Activated T-cell treated with anti-CD3 and anti-CD28 coated beads, Interleukin-2, amount 50 U/mL, for 24 hours (primary cell): ENCODE data around the gene NUDT14.

ENCODE experiments used
- DNase-seq: peaks from one replicate; pipeline ENCODE4 v3.0.0-alpha.2; 2020
- H3K27ac Mint-ChIP-seq: 2 replicates; pipeline ENCODE4 v1.8.0; 2020; ENCODE audit warnings: mild to moderate bottlenecking, mixed read lengths
- H3K27me3 Mint-ChIP-seq: 2 replicates; pipeline ENCODE4 v1.8.0; 2020; ENCODE audit warnings: mixed read lengths
- H3K36me3 Mint-ChIP-seq: 2 replicates; pipeline ENCODE4 v1.8.0; 2020; ENCODE audit warnings: low read depth, mixed read lengths
- H3K4me1 Mint-ChIP-seq: 2 replicates; pipeline ENCODE4 v1.8.0; 2020; ENCODE audit warnings: low read depth, mixed read lengths
- H3K4me3 Mint-ChIP-seq: 2 replicates; pipeline ENCODE4 v1.8.0; 2020; ENCODE audit warnings: mild to moderate bottlenecking, moderate library complexity, mixed read lengths
- H3K9me3 Mint-ChIP-seq: 2 replicates; pipeline ENCODE4 v1.8.0; 2020; ENCODE audit warnings: mixed read lengths

NUDT14 gene

DNA sequence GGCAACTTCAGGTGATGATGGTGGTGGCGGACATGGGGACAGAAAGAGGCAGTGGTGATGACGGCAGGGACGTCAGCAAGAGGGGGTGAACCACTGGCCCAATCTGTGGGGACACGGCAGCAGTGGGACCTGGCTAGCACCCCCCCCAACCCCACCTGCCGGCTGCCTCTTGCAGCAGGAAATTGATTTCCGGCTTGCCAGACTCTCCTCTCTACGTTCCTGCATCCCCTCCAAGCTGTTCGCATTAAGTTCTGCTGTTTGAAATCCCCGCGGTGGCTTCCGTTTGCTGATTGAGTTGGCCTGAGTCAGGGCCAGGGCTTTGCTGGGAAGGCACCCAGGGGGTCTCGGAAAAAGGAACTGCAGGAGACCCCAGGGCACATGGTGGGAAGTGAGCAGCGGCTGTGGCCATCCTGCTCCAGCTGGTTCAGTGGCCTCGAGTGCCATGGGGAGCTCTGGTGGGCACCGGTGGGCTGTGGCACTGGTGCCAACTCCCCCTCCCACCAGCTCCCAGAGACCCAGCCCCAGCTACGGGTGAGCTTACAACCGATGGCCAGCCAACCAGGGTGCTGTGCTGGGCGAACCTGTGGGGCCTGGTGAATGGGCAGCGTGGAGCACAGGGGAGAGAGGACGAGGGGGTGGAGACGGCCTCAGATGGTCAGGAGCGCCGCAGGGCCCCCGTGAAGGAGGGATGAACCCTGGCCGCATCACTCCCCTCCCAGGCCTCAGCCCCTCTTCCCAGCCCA lies 14.6 kb upstream of the NUDT14 start:
- Mint-ChIP-seq H3K9me3 (no peaks in the 10 kb centered on the region), H3K36me3 (no peaks in the 10 kb centered on the region), H3K27me3 (peaks cover 56% of the 10 kb centered on the region), H3K4me3 (no peak overlapping the region), H3K27ac (no peak overlapping the region), H3K4me1 (peaks cover 36% of the 10 kb centered on the region)
- no peak for DNase-seq

DNA sequence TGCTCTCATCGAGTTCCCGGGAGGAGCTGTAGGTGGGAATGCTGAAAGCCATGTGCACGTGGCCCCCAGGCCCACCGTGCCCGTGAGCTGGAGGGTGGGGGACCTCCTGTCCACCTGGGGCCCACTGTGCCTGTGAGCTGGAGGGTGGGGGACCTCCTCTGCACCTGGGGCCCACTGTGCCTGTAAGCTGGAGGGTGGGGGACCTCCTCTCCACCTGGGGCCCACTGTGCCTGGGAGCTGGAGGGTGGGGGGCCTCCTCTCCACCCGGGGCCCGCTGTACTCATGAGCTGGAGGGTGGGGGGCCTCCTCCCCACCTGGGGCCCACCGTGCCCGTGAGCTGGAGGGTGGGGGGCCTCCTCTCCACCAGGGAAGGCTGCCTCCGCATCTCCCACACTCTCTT lies 13.9 kb upstream of the NUDT14 start:
- H3K4me1 Mint-ChIP-seq = peaks cover 36% of the 10 kb centered on the region
- H3K27ac Mint-ChIP-seq = no peak overlapping the region
- no peak for DNase-seq

GRCh38 chr14:105193916-105194782 lies 13.0 kb upstream of the NUDT14 start:
- peak; percentile 48 for DNase-seq
- no peak overlapping the region for H3K4me3 Mint-ChIP-seq
- H3K4me1 Mint-ChIP-seq = peaks cover 36% of the 10 kb centered on the region
- no peaks in the 10 kb centered on the region for H3K36me3 Mint-ChIP-seq
- peaks cover 42% of the 10 kb centered on the region for H3K27me3 Mint-ChIP-seq
- H3K27ac Mint-ChIP-seq = no peak overlapping the region
- H3K9me3 Mint-ChIP-seq = no peaks in the 10 kb centered on the region

More for the DNA sequence above, 13.9 kb upstream of the NUDT14 start:
- H3K27me3 Mint-ChIP-seq = peaks cover 50% of the 10 kb centered on the region
- no peak overlapping the region for H3K4me3 Mint-ChIP-seq
- no peaks in the 10 kb centered on the region for H3K9me3 Mint-ChIP-seq
- H3K36me3 Mint-ChIP-seq = no peaks in the 10 kb centered on the region

DNA sequence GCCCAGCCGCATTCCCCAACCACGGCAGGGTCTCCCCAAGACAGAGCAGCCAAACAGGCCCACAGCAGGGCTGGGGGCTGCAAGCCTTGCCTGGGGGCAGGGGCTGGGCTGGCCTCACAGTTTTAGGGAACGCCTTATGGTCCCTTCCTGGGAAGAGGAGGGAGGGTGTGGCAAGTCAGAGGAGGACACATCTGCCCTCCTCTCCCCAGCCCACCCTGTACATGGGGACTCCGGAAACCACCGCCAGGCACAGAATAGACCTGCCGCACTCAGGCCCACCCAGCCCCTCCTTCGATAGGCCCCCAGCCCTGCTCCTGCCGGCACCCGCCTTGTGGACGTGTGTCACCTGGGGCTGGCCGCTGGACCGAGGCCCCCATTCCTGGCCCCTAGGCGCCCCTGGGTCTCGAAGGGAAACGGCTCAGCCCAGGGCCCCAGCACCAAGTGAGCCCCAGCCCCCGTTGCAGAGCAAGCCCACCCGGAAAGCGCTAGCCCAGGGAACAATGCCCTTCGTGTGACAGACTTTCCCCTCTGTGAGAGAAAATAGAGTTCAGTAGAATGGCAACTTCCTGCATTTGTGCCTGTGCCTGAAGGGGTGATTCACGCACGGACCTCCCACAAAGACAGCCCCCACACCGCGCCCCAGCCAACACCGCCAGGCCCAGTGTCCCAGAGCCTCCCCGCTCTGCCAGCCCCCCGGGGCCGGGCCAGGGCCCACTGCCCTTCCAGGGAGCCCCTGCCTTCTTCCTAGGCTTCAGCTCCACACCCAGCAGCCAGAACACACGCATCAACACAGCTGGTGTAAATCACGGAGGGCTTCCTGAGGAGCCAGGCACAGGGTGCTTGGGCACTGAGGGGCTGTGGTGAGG lies 12.0 kb upstream of the NUDT14 start:
- Mint-ChIP-seq H3K27ac (peak overlapping the region; percentile 33), H3K9me3 (peaks cover 1% of the 10 kb centered on the region), H3K36me3 (no peaks in the 10 kb centered on the region), H3K4me3 (no peak overlapping the region), H3K4me1 (peaks cover 36% of the 10 kb centered on the region), H3K27me3 (peaks cover 35% of the 10 kb centered on the region)
- DNase-seq = peak; percentile 54

DNA sequence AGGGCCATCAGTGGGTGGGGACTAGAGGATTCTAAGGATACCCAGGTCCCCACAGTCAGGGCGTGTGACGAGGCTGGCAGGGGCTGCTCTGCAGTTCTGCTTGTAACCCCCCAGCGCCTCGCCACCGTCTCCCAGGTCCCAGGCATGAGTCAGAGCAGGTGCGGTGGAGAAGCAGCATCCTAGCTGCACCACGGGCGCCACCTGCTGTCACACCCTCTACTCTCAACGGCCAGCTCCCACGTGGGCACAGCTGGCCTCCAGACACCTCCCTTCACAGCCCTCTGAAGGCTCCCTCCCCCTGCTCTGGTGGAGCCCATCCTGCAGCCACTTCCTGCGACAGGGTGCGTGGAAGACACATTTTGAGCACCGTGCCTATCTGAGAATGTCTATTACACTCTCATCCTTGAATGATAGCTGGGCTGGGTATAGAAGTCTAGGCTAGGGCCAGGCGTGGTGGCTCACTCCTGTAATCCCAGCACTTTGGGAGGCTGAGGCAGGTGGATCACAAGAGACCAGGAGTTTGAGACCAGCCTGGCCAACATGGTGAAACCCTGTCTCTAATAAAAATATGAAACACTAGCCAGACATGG lies 6.9 kb upstream of the NUDT14 start:
- H3K4me3 Mint-ChIP-seq = no peak overlapping the region
- no peak for DNase-seq
- H3K4me1 Mint-ChIP-seq = peaks cover 3% of the 10 kb centered on the region
- peaks cover 5% of the 10 kb centered on the region for H3K9me3 Mint-ChIP-seq
- H3K36me3 Mint-ChIP-seq = no peaks in the 10 kb centered on the region
- peaks cover 2% of the 10 kb centered on the region for H3K27me3 Mint-ChIP-seq
- no peak overlapping the region for H3K27ac Mint-ChIP-seq

DNA sequence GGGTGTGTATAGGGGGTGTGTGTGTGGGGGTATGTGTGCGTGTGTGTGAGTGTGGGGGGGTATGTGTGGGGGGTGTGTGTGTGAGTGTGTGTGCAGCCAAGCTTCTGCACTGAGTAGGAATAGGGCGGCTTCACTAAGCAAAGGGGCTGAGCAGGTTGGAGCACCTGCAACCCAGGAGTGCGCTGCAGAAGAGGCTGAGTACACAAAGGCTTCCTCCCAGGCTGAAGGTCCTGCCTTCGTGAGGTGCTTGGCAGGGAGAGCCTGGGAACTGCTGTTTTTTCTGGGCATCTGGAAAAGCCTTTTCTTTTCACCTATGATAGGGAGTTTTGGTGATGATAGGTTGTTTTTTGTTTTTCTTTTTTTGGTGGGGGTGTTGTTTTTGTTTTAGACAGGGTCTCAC lies 6.0 kb upstream of the NUDT14 start:
- Mint-ChIP-seq H3K27me3 (peaks cover 2% of the 10 kb centered on the region), H3K4me1 (peaks cover 4% of the 10 kb centered on the region), H3K27ac (no peak overlapping the region), H3K9me3 (peaks cover 5% of the 10 kb centered on the region), H3K36me3 (no peaks in the 10 kb centered on the region), H3K4me3 (no peak overlapping the region)
- no peak for DNase-seq

DNA sequence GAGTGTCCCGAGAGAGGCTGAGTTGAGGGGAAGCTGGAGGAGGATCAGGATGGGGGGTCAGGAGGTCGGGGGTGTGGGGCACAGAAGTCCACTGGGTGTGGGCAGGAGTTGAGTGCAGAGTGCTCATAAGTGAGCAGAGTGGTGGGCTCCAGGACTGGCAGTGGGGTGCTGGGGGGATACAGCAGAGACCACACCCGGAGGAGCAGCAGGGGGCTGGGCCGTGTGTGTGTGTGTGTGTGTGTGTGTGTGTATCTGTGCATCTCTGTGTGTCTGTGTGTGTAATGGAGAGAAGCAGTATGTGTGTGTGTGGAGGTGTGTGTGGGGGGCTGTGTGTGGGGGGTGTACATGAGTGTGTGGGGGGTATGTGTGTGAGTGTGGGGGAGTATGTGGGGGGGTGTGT lies 4.9 kb upstream of the NUDT14 start:
- H3K27ac Mint-ChIP-seq = no peak overlapping the region
- H3K4me1 Mint-ChIP-seq = peaks cover 6% of the 10 kb centered on the region
- peaks cover 2% of the 10 kb centered on the region for H3K27me3 Mint-ChIP-seq
- H3K4me3 Mint-ChIP-seq = no peak overlapping the region
- no peak for DNase-seq
- H3K9me3 Mint-ChIP-seq = peaks cover 5% of the 10 kb centered on the region
- H3K36me3 Mint-ChIP-seq = no peaks in the 10 kb centered on the region

GRCh38 chr14:105185001-105185400 lies 3.9 kb upstream of the NUDT14 start:
- H3K36me3 Mint-ChIP-seq = no peaks in the 10 kb centered on the region
- H3K4me3 Mint-ChIP-seq = no peak overlapping the region
- H3K9me3 Mint-ChIP-seq = peaks cover 5% of the 10 kb centered on the region
- no peak overlapping the region for H3K27ac Mint-ChIP-seq
- H3K4me1 Mint-ChIP-seq = peaks cover 9% of the 10 kb centered on the region
- no peak for DNase-seq
- H3K27me3 Mint-ChIP-seq = peaks cover 2% of the 10 kb centered on the region

GRCh38 chr14:105184461-105184860 lies 3.3 kb upstream of the NUDT14 start:
- Mint-ChIP-seq H3K9me3 (peaks cover 5% of the 10 kb centered on the region), H3K27ac (no peak overlapping the region), H3K27me3 (peaks cover 2% of the 10 kb centered on the region), H3K4me3 (no peak overlapping the region), H3K36me3 (no peaks in the 10 kb centered on the region), H3K4me1 (peaks cover 9% of the 10 kb centered on the region)
- DNase-seq = no peak

DNA sequence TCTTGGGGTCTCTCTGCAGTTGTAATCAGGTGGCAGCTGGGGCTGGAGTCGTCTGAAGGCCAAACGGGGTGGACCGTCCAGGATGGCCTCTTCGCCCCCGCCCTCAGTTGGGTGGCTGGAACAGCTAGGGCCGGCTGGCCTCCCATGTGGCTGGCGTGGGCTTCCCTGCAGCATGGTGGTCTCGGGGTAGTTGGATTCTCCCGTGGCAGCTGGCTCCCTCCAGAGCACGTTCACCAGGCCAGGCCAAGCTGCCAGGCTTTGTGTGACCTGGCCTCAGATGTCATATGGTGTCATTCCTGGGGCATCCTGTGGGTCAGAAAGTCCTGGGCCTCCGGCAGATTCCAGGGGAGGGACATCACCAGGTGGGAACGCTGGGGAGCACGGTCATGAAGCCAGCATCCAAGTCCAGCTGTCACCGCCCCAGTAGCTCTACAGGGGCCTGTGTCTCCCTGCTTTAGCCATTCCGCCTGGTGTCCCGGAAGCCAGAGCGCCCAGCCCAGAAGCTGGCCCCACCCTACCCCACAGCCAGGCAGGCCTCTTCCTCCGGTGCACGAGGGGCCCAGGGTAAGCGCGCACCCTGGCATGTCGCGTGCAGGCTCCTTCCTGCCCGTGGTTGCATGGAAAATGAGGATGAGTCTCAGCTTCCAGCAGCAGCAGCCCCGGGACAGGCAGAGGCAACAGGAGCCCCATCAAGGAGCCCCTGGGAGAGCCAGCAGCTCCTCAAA lies 1.3 kb upstream of the NUDT14 start:
- Mint-ChIP-seq H3K27me3 (no peaks in the 10 kb centered on the region), H3K4me1 (peaks cover 9% of the 10 kb centered on the region), H3K9me3 (no peaks in the 10 kb centered on the region), H3K36me3 (no peaks in the 10 kb centered on the region), H3K27ac (no peak overlapping the region), H3K4me3 (peak overlapping the region; percentile 45)
- no peak for DNase-seq

GRCh38 chr14:105181549-105182295 lies 610 bp upstream of the NUDT14 start:
- no peak for DNase-seq
- H3K4me3 Mint-ChIP-seq = peak overlapping the region; percentile 45
- peaks cover 9% of the 10 kb centered on the region for H3K4me1 Mint-ChIP-seq
- H3K36me3 Mint-ChIP-seq = no peaks in the 10 kb centered on the region
- no peaks in the 10 kb centered on the region for H3K27me3 Mint-ChIP-seq
- H3K27ac Mint-ChIP-seq = no peak overlapping the region
- no peaks in the 10 kb centered on the region for H3K9me3 Mint-ChIP-seq

- Mint-ChIP-seq H3K36me3 (no peaks in the 10 kb centered on the region), H3K27ac (no peak overlapping the region), H3K4me3 (no peak overlapping the region), H3K4me1 (peaks cover 19% of the 10 kb centered on the region), H3K9me3 (no peaks in the 10 kb centered on the region), H3K27me3 (no peaks in the 10 kb centered on the region)
- DNase-seq = no peak
These were observed 1.9 kb downstream of the NUDT14 start for GRCh38 chr14:105179191-105179590.

GRCh38 chr14:105178868-105179140 lies 2.3 kb downstream of the NUDT14 start:
- Mint-ChIP-seq H3K27ac (no peak overlapping the region), H3K4me1 (peaks cover 20% of the 10 kb centered on the region), H3K36me3 (no peaks in the 10 kb centered on the region), H3K4me3 (no peak overlapping the region), H3K9me3 (no peaks in the 10 kb centered on the region), H3K27me3 (no peaks in the 10 kb centered on the region)
- no peak for DNase-seq
